Retinal pigment epithelial cell (primary cell): ENCODE data around the gene ATMIN.

Experiments
- DNase-seq: peaks from one replicate; pipeline ENCODE4 v3.0.0-alpha.2; 2010; ENCODE audit warnings: low read depth
- H3K4me3 ChIP-seq: 2 replicates; pipeline ENCODE4 v1.5.1; 2011; ENCODE audit warnings: mild to moderate bottlenecking, low read length, control low read depth, moderate library complexity
- CTCF ChIP-seq: conservative IDR thresholded peaks from 2 replicates; pipeline ENCODE4 v1.5.1; 2011; ENCODE audit warnings: low read depth, low read length, control low read depth, inconsistent platforms

Gene ATMIN, protein sequence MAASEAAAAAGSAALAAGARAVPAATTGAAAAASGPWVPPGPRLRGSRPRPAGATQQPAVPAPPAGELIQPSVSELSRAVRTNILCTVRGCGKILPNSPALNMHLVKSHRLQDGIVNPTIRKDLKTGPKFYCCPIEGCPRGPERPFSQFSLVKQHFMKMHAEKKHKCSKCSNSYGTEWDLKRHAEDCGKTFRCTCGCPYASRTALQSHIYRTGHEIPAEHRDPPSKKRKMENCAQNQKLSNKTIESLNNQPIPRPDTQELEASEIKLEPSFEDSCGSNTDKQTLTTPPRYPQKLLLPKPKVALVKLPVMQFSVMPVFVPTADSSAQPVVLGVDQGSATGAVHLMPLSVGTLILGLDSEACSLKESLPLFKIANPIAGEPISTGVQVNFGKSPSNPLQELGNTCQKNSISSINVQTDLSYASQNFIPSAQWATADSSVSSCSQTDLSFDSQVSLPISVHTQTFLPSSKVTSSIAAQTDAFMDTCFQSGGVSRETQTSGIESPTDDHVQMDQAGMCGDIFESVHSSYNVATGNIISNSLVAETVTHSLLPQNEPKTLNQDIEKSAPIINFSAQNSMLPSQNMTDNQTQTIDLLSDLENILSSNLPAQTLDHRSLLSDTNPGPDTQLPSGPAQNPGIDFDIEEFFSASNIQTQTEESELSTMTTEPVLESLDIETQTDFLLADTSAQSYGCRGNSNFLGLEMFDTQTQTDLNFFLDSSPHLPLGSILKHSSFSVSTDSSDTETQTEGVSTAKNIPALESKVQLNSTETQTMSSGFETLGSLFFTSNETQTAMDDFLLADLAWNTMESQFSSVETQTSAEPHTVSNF

GRCh38 chr16:81035398-81035974 is at the start of gene ATMIN:
ATMIN (plus strand) TSS chr16:81035842; CDS start chr16:81035871, 29 bp downstream.
- TF ChIP-seq CTCF: peak; percentile 88
- peak; percentile 34 for DNase-seq
- peak within 1 kb of the TSS; percentile 74 for H3K4me3 ChIP-seq

DNA sequence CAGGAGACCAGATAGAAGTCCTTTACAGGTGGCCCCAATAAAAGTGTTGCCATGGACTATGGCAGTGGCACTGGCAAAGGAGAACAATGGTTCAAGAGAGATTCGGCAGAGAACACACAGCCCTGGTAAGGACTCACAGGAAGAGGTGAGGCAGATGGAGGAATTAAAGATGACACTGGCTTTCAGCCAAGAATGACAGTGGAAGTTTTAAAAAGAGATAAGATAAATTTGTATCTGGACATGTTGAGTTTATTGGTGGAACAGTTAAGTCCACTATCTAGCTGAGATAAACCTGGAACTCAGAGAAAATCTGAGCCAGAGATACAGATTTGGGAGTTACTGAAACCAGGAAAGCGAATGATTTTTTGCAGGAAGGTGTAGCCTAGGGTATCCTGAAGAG is 49.1 kb upstream of the ATMIN start:
- TF ChIP-seq CTCF: no peak
- no peak for DNase-seq
- H3K4me3 ChIP-seq: no peak overlapping the region

GRCh38 chr16:80988756-80989155 is 46.9 kb upstream of the ATMIN start:
- no peak for TF ChIP-seq CTCF
- H3K4me3 ChIP-seq: no peak overlapping the region
- no peak for DNase-seq

GRCh38 chr16:80989801-80990200 is 45.8 kb upstream of the ATMIN start:
- DNase-seq: no peak
- no peak for TF ChIP-seq CTCF
- no peak overlapping the region for H3K4me3 ChIP-seq

- no peak overlapping the region for H3K4me3 ChIP-seq
- DNase-seq: no peak
- TF ChIP-seq CTCF: no peak
Observed at GRCh38 chr16:80990577-80990976, 45.1 kb upstream of the ATMIN start.

DNA sequence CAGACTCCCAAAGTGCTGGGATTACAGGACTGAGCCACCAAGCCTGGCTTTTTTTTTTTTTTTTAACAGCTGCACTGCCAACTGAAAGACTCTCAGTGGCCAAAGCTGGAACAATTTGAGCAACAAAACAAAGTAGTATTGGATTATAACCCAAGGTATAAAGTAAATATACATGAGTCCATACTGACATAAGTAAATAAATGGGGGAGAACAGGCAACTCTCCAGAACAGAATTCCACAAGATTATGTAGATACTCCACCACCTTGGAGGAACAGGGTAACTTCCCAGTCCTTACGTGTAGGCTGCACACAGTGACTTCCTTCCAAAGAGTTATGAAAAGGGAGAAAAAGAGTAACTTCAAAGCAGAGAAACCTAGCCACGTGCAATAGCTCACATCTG is 44.7 kb upstream of the ATMIN start:
- DNase-seq: no peak
- H3K4me3 ChIP-seq: no peak overlapping the region
- no peak for TF ChIP-seq CTCF
